Activated T-cell treated with anti-CD3 and anti-CD28 coated beads, Interleukin-2, amount 50 U/mL, for 4 hours (primary cell): ENCODE data around the gene IP6K2. TPM values are rescaled to one million over a fixed set of nuclear protein-coding genes. Genes with fewer than 3 reads are reported as not detected.

Experiments
- ATAC-seq, 2 donors: fragments of 200-7000 bp; cut with Tn5 transposase; one replicate each; pipeline ENCODE4 v1.10.0; 2021
- DNase-seq: peaks from one replicate; pipeline ENCODE4 v3.0.0-alpha.2; 2020
- H3K27me3 Mint-ChIP-seq: one replicate; pipeline ENCODE4 v1.8.0; 2021; ENCODE audit warnings: low read depth, mixed read lengths
- H3K36me3 Mint-ChIP-seq: one replicate; pipeline ENCODE4 v1.8.0; 2022; ENCODE audit warnings: mixed read lengths; ENCODE audit not compliant: insufficient read depth
- H3K4me1 Mint-ChIP-seq: one replicate; pipeline ENCODE4 v1.8.0; 2021; ENCODE audit warnings: low read depth, mixed read lengths
- H3K4me3 Mint-ChIP-seq: one replicate; pipeline ENCODE4 v1.8.0; 2021; ENCODE audit warnings: mild to moderate bottlenecking, moderate library complexity, mixed read lengths
- H3K9me3 Mint-ChIP-seq: one replicate; pipeline ENCODE4 v1.8.0; 2021; ENCODE audit warnings: mixed read lengths
- total RNA-seq, 3 donors: library from RNA; stranded (reverse); gene quantifications; one replicate each; pipeline ENCODE4 v1.2.1, GENCODE V29; 2021

The IP6K2 gene
- total RNA-seq, 3 donors from 2014 or later, result 39.9 to 45.9 (median 45.8) TPM

GRCh38 chr3:48656841-48657281, 60.2 kb downstream of the IP6K2 start:
- H3K4me1 Mint-ChIP-seq, result peaks cover 14% of the 10 kb centered on the region
- H3K4me3 Mint-ChIP-seq, result peak overlapping the region; percentile 77
- H3K36me3 Mint-ChIP-seq, result no peaks in the 10 kb centered on the region
- ATAC-seq, result peak in 1 of 2 donors; percentile 2
- H3K27me3 Mint-ChIP-seq, result peaks cover 9% of the 10 kb centered on the region
- no peaks in the 10 kb centered on the region for H3K9me3 Mint-ChIP-seq
- peak; percentile 22 for DNase-seq

DNA sequence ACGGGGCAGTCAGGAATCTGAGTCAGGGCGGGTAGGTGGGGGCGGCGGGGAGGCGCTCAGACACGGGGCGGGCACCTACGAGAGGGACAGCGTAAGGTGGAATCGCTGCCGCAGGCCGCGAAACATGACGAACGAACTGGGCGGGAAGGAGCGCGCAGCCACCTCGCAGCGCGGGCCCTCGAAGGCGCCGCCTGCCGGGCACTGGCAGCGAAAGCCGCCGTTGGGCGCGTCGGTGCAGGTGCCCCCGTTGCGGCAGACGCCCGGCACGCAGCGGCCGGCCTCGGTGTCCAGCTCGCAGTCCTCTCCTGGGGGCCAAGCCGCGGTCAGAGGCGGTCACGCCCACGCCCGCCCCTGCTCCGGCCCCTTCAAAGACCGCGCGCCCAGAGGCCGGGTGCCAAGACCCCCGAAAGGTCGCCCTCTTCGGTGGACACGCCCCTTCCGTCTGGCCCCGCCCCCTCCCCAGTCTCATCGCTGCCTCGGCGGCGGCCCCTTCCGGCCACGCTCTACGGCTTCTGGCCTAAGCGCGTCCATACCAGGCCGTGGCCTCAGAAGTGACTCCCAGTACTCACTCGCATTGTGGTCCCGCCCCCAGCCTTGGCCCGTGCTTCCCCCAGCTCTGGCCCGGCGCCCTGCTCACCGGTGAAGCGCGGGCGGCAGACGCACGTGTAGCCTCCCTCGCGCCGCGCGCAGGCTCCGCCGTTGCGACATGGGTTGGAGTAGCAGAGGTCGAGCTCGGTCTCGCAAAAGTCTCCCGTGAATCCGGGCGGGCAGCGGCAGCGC, 60.8 kb downstream of the IP6K2 start:
- H3K27me3 Mint-ChIP-seq, result peaks cover 7% of the 10 kb centered on the region
- no peaks in the 10 kb centered on the region for H3K36me3 Mint-ChIP-seq
- H3K4me3 Mint-ChIP-seq, result peak overlapping the region; percentile 78
- no peaks in the 10 kb centered on the region for H3K9me3 Mint-ChIP-seq
- H3K4me1 Mint-ChIP-seq, result peaks cover 12% of the 10 kb centered on the region
- DNase-seq (peak; percentile 82), ATAC-seq (peak; percentile 85 to 88)

DNA sequence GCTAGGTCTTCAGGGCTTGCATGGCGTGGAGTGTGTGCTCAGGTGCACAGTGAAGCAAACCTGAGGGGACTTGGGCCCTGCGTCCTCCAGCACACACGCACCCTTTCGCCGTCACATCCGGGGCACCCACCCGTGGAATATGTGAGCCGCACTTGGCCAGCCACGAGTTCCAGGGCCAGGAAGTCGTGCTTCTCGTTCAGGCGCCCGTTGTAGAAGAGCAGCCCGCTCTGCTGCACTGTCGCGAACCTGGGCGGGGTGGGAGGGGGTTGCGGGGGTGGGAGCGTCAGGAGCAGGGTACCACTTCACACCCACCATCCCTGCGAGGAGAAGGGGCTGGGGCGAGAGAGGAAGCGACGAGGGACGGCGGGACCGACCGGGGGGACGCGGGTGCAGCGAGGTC, 61.4 kb downstream of the IP6K2 start:
- peak; percentile 26 to 27 for ATAC-seq

DNA sequence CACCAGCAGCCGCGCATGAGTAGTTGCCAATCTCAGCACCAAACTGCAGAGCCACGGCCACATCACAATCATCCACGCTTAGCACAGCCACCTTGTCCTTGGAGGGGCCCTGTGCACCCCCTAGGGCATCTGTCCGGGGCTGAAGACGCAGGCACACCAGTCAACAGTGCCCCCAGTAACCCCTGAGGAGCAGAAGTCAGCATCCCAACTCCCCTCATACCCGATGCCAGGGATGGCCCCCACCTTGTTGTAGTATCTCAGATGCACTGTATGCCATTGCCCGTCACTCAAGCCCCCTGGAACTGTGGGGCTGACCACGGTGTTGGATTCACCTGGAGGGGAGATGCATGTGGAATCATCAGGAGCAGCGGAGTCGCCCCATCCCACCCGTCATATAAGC, 62.0 kb downstream of the IP6K2 start:
- Mint-ChIP-seq H3K9me3 (no peaks in the 10 kb centered on the region), H3K27me3 (peaks cover 7% of the 10 kb centered on the region), H3K4me3 (peak overlapping the region; percentile 78), H3K4me1 (peaks cover 12% of the 10 kb centered on the region), H3K36me3 (no peaks in the 10 kb centered on the region)
- no peak for ATAC-seq
- DNase-seq, result no peak

More for the DNA sequence above, 61.4 kb downstream of the IP6K2 start:
- no peaks in the 10 kb centered on the region for H3K36me3 Mint-ChIP-seq
- peak; percentile 56 for DNase-seq
- peaks cover 12% of the 10 kb centered on the region for H3K4me1 Mint-ChIP-seq
- peak overlapping the region; percentile 78 for H3K4me3 Mint-ChIP-seq
- H3K27me3 Mint-ChIP-seq, result peaks cover 7% of the 10 kb centered on the region
- no peaks in the 10 kb centered on the region for H3K9me3 Mint-ChIP-seq

- H3K27me3 Mint-ChIP-seq, result no peaks in the 10 kb centered on the region
- no peak overlapping the region for H3K4me3 Mint-ChIP-seq
- H3K4me1 Mint-ChIP-seq, result peaks cover 11% of the 10 kb centered on the region
- H3K36me3 Mint-ChIP-seq, result no peaks in the 10 kb centered on the region
- H3K9me3 Mint-ChIP-seq, result no peaks in the 10 kb centered on the region
- DNase-seq, result no peak
- ATAC-seq, result no peak
Measured at GRCh38 chr3:48652923-48653715, 63.9 kb downstream of the IP6K2 start.

DNA sequence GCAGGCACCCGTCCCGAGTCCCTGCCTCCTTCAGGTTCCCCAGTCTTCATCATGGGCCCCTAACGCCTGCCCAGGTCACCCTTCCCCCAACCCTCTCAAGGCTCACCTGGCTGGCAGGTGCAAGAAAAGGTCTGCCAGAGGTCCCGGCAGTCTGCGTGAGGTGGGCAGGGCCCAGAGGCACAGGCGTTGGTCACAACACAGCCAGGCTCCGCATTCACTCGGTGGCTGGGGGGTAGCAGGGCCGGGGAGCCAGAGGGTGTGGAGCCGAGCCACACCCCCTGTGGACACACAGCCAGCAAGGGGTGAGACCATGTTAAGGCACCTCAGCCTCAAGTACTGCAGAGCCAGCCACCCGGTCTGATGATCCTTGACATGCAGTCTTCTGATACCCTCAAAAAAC, 65.2 kb downstream of the IP6K2 start:
- Mint-ChIP-seq H3K27me3 (no peaks in the 10 kb centered on the region), H3K4me3 (no peak overlapping the region), H3K36me3 (no peaks in the 10 kb centered on the region), H3K4me1 (peaks cover 6% of the 10 kb centered on the region), H3K9me3 (no peaks in the 10 kb centered on the region)
- ATAC-seq (no peak), DNase-seq (no peak)

- Mint-ChIP-seq H3K36me3 (no peaks in the 10 kb centered on the region), H3K4me3 (no peak overlapping the region), H3K9me3 (no peaks in the 10 kb centered on the region), H3K27me3 (no peaks in the 10 kb centered on the region), H3K4me1 (peaks cover 6% of the 10 kb centered on the region)
- DNase-seq, result no peak
- no peak for ATAC-seq
Measured at GRCh38 chr3:48650723-48651122, 66.3 kb downstream of the IP6K2 start.

DNA sequence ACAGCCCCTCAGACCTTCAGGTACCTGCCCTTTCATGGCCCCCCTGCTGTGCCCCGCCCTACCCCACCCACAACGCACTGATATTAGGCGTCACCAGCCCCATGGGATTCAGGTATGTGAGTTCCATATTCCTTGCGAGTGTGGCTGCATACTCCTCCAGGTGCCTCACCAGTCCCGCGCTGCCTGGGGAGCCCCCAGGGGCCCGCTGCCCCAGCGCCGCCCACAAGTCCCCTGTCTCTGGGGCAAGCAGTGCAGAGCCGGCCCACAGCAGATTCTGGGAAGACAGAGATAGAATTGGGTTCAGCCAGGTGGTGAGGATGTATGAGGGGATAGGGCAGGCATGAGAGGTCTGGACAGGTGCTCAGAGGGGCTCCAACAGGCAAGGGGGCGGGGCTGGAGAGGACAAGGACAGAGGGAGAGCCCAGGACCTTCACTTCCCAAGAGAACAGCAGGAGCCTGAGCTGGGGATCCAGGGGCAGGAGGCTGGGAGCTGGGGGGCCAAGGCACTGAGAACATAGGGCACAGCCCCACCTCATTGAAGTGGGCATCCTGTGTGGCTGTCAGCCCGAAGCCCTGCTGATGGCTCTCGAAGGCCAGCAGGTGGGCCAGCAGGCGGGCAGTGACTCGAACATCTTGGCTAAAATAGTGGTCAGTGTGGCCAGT, 68.7 kb downstream of the IP6K2 start:
- no peak for ATAC-seq
- no peak for DNase-seq
- H3K4me3 Mint-ChIP-seq, result no peak overlapping the region
- H3K4me1 Mint-ChIP-seq, result no peaks in the 10 kb centered on the region
- no peaks in the 10 kb centered on the region for H3K36me3 Mint-ChIP-seq
- H3K27me3 Mint-ChIP-seq, result no peaks in the 10 kb centered on the region
- H3K9me3 Mint-ChIP-seq, result no peaks in the 10 kb centered on the region

GRCh38 chr3:48647714-48648113, 69.3 kb downstream of the IP6K2 start:
- Mint-ChIP-seq H3K4me1 (no peaks in the 10 kb centered on the region), H3K4me3 (no peak overlapping the region), H3K36me3 (no peaks in the 10 kb centered on the region), H3K27me3 (no peaks in the 10 kb centered on the region), H3K9me3 (no peaks in the 10 kb centered on the region)
- ATAC-seq, result no peak
- DNase-seq, result no peak

DNA sequence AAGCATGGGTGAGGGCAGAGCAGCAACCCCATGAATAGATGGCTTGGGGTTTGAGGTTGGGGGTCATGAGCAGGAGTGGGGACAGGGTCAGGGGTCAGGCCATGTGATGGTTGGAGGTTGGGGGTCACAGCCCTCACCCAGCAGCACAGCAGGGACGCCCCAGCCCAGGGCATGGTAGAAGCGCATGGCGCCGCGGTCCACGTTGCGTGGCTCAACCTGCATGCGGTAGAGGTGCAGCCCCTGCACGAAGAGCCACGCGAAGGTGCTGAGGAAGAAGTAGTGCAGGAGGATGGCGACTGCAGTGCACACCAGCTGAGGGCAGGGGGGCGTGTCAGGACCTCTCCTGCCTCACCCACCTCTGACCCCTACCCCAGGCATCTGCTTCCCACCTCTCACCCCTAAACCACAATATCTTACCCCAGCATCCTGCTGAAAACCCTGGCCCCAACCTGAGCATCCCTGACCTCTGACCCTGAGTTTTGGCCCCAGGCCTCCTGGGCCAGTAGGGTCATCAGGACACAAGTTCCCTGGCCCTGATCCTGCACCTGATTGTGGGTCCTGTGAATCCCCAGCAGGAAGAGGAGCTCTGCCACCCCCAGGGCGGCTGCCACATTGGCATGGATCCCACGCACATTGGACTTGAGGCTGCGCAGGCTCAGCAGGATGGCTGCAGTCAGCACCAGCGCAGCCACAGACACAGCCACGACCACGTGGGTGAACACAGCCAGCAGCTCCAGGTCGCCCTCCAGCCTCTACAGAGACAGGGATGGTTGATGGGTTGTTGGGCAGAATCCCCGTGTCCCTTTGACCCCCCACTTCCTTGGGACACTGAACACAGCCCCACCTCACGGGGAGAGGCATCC, 71.9 kb downstream of the IP6K2 start:
- Mint-ChIP-seq H3K27me3 (no peaks in the 10 kb centered on the region), H3K4me3 (no peak overlapping the region), H3K4me1 (no peaks in the 10 kb centered on the region), H3K36me3 (no peaks in the 10 kb centered on the region), H3K9me3 (no peaks in the 10 kb centered on the region)
- no peak for DNase-seq
- no peak for ATAC-seq

DNA sequence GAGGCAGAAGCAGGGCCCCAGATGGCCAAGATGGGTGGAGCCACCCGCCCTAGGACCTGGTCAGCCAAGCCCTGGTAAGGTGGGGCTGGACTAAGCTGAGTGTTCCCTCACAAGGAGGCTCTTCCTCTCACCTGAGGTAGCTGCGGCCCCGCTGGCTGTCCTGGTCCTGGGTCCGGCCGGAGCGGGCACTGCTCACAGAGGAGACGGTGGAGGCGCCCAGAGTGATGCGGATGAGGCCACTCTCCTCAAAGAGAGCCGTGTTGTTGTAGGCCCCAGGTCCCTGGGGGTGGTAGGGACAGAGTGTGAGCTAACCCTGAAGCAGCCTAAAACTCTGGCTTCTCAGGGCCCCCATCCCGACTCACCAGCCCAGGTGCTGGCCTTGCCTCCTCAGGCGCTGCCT, 74.4 kb downstream of the IP6K2 start:
- DNase-seq (no peak), ATAC-seq (no peak)
- Mint-ChIP-seq H3K36me3 (no peaks in the 10 kb centered on the region), H3K27me3 (no peaks in the 10 kb centered on the region), H3K9me3 (no peaks in the 10 kb centered on the region), H3K4me1 (no peaks in the 10 kb centered on the region), H3K4me3 (no peak overlapping the region)

DNA sequence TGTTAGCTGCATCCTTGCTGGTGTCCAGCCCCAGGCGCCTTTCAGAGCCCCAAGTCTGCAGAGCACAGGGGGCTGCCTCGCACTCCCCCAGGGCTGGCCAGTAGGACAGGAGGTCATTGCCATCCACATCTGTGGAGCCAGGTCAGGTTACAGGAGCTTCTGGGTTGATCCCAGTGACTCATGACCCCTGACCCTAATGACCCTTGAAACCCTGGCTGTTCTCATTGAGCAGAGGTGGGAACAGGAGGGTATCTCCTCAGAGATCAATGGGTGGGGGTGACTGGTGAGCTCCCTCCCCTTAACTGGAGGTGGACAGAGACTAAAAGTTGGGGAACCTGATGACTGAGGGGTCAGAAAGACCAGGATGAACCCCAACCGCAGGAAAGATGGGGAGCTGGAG, 75.6 kb downstream of the IP6K2 start:
- no peaks in the 10 kb centered on the region for H3K9me3 Mint-ChIP-seq
- ATAC-seq (no peak), DNase-seq (no peak)
- H3K36me3 Mint-ChIP-seq, result no peaks in the 10 kb centered on the region
- no peaks in the 10 kb centered on the region for H3K27me3 Mint-ChIP-seq
- H3K4me1 Mint-ChIP-seq, result no peaks in the 10 kb centered on the region
- no peak overlapping the region for H3K4me3 Mint-ChIP-seq

DNA sequence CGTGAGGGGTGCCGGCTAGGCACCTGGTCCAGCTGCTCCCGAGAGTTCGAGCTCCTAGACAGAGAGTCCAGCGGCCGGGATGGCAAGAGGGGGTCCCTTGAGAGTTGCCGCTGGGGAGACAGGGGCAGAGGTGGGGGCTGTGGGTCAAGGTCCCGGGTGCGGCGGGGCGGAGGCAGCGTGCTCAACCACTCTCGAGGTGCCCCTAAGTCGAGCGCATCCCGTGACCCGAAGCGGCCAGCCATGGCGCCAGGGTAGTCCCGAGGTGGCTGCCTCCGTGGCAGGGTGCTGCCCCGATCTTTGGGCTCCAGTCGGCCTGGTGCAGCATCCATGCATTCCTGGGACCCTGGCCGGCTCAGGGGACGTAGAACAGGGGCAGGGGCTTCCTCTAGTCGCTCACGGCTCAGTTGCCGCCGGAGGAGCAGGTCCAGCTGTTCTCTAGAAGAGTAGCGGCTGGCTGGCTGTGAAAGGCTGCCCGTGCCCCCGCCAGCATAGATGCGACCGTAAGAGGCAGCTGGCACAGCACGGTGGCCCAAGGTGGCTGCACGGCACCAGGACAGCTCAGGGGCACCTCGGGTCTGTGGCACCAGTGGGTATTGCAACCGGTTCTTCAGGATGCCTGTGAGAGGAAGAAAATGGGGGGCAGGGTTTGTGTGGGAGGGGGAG, 76.9 kb downstream of the IP6K2 start:
- no peak for DNase-seq
- H3K27me3 Mint-ChIP-seq, result no peaks in the 10 kb centered on the region
- no peak for ATAC-seq
- no peaks in the 10 kb centered on the region for H3K9me3 Mint-ChIP-seq
- H3K36me3 Mint-ChIP-seq, result no peaks in the 10 kb centered on the region
- H3K4me1 Mint-ChIP-seq, result peaks cover 6% of the 10 kb centered on the region
- H3K4me3 Mint-ChIP-seq, result no peak overlapping the region
